ENCODE results near the gene NOS1.

DNA sequence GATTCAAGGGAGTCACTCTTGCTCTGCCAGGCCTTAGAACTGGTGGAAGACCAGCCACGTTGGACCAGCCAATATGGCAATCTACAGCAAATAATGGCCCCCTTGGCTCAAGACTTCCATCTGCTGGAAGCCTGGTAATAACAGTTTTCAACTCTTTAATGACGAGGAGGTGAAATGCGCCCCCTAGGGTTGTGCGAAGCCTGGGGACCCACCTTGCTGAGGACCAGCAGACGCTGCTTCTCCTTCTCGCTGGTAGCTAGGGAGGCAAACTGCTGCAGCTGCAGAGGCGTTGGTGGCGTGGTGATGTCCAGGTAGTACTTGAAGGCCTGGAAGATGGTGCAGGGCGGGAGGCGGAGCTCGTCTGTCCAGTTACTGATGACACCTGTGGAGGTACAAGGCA lies 129.7 kb downstream of the NOS1 start:
- no peak for TF ChIP-seq POLR2A (IDR thresholded peaks at IDR 0.05; ENCODE audit: low read depth, low read length)
- TF ChIP-seq, protein P1, sequence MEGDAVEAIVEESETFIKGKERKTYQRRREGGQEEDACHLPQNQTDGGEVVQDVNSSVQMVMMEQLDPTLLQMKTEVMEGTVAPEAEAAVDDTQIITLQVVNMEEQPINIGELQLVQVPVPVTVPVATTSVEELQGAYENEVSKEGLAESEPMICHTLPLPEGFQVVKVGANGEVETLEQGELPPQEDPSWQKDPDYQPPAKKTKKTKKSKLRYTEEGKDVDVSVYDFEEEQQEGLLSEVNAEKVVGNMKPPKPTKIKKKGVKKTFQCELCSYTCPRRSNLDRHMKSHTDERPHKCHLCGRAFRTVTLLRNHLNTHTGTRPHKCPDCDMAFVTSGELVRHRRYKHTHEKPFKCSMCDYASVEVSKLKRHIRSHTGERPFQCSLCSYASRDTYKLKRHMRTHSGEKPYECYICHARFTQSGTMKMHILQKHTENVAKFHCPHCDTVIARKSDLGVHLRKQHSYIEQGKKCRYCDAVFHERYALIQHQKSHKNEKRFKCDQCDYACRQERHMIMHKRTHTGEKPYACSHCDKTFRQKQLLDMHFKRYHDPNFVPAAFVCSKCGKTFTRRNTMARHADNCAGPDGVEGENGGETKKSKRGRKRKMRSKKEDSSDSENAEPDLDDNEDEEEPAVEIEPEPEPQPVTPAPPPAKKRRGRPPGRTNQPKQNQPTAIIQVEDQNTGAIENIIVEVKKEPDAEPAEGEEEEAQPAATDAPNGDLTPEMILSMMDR (IDR thresholded peaks at IDR 0.05; ENCODE audit: extremely low read depth in 1 of 2, insufficient read depth in 1 of 2, low read depth in 1 of 2, low read length in 2 of 2) = no peak
- no peak for TF ChIP-seq POLR2AphosphoS5 (IDR thresholded peaks at IDR 0.05; ENCODE audit: insufficient read depth, low read depth, low read length)
- TF ChIP-seq, protein P2, sequence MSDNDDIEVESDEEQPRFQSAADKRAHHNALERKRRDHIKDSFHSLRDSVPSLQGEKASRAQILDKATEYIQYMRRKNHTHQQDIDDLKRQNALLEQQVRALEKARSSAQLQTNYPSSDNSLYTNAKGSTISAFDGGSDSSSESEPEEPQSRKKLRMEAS (IDR thresholded peaks at IDR 0.05; ENCODE audit: insufficient read depth, insufficient read length) = no peak
- no peak for TF ChIP-seq GATA2 (IDR thresholded peaks at IDR 0.05; ENCODE audit: insufficient read depth, insufficient read length, low read depth, low read length)
- no peak for TF ChIP-seq EZH2 (IDR thresholded peaks at IDR 0.05; ENCODE audit: borderline replicate concordance, low read depth, low read length, severe bottlenecking)

Measured in endothelial cell of umbilical vein (primary cell).